Measurements from ENCODE around the gene RNF220. TPM values are rescaled to one million over a fixed set of nuclear protein-coding genes. Genes with fewer than 3 reads are reported as not detected.

The RNF220 gene
- total RNA-seq, 6 experiments from 2014 or later, result 19.2 to 57.9 (median 23.0) TPM

- WGBS (ENCODE audit: insufficient coverage, low coverage, low lambda C conversion rate, missing lambda C conversion rate), result 56% methylated on average over 14 of the region's 18 CpGs
- Histone ChIP-seq H3K27me3 (no peaks in the 10 kb centered on the region), H3K27ac (no peak overlapping the region), H3K4me3 (no peak overlapping the region), H3K4me1 (no peaks in the 10 kb centered on the region), H3K9me3 (no peaks in the 10 kb centered on the region), H3K36me3 (no peaks in the 10 kb centered on the region)
- TF ChIP-seq CTCF (IDR thresholded peaks at IDR 0.05), result no peak
- TF ChIP-seq POLR2A (IDR thresholded peaks at IDR 0.05), result no peak
- DNase-seq, result no peak
- intact Hi-C loops (cut with DNase I), result no loop called here
- no peak for ATAC-seq
Observed at GRCh38 chr1:44536357-44537209, 131.5 kb downstream of the RNF220 start.

GRCh38 chr1:44537538-44537937 is 132.5 kb downstream of the RNF220 start:
- Histone ChIP-seq H3K9me3 (no peaks in the 10 kb centered on the region), H3K4me3 (no peak overlapping the region), H3K27me3 (no peaks in the 10 kb centered on the region), H3K4me1 (no peaks in the 10 kb centered on the region), H3K27ac (no peak overlapping the region), H3K36me3 (no peaks in the 10 kb centered on the region)
- 84% methylated on average over 6 of the region's 6 CpGs for WGBS (ENCODE audit: insufficient coverage, low coverage, low lambda C conversion rate, missing lambda C conversion rate)
- TF ChIP-seq POLR2A (IDR thresholded peaks at IDR 0.05) (no peak), CTCF (IDR thresholded peaks at IDR 0.05) (no peak)
- DNase-seq (no peak), ATAC-seq (no peak)
- intact Hi-C loops (cut with DNase I), result no loop called here

GRCh38 chr1:44537956-44538355 is 132.9 kb downstream of the RNF220 start:
- TF ChIP-seq POLR2A (IDR thresholded peaks at IDR 0.05) (no peak), CTCF (IDR thresholded peaks at IDR 0.05) (no peak)
- WGBS (ENCODE audit: insufficient coverage, low coverage, low lambda C conversion rate, missing lambda C conversion rate), result 66% methylated on average over 3 of the region's 3 CpGs
- H3K9me3 ChIP-seq, result no peaks in the 10 kb centered on the region
- intact Hi-C loops (cut with DNase I), result no loop called here
- H3K4me1 ChIP-seq, result no peaks in the 10 kb centered on the region
- no peak for DNase-seq
- no peaks in the 10 kb centered on the region for H3K36me3 ChIP-seq
- H3K27ac ChIP-seq, result no peak overlapping the region
- ATAC-seq, result no peak
- H3K27me3 ChIP-seq, result no peaks in the 10 kb centered on the region
- H3K4me3 ChIP-seq, result no peak overlapping the region

GRCh38 chr1:44539991-44540730 is 135.1 kb downstream of the RNF220 start:
- Histone ChIP-seq H3K4me1 (no peaks in the 10 kb centered on the region), H3K27ac (no peak overlapping the region), H3K27me3 (no peaks in the 10 kb centered on the region), H3K4me3 (no peak overlapping the region), H3K9me3 (no peaks in the 10 kb centered on the region), H3K36me3 (no peaks in the 10 kb centered on the region)
- TF ChIP-seq POLR2A (IDR thresholded peaks at IDR 0.05) (no peak), CTCF (IDR thresholded peaks at IDR 0.05) (no peak)
- intact Hi-C loops (cut with DNase I), result no loop called here
- DNase-seq (no peak), ATAC-seq (no peak)
- WGBS (ENCODE audit: insufficient coverage, low coverage, low lambda C conversion rate, missing lambda C conversion rate), result 64% methylated on average over 6 of the region's 6 CpGs
